Measurements from ENCODE around the gene SMAD3.
A peak's percentile ranks its signal among the peaks of the same experiment; 100 is the strongest.

Gene SMAD3

DNA sequence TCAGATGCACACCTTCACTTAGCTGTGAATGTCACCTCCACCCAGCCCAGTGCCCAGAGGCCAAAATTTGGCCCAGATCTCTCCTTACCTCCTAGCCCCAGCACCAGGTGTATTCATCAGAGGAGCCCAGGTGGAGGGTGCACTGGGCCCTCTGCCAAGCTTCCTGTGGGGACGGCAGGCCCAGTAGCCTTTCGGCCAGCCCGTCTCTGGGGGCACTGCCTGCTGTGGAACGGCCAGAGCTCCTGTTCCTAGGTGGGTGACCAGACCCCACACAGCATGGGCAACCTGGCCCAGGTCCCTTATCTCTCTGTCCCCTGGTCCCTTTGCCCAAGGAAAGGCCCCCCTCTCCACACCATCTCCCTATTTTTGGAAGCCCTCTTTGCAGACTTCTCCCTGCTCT lies 121.3 kb downstream of the SMAD3 start:
- TF ChIP-seq, protein P1, sequence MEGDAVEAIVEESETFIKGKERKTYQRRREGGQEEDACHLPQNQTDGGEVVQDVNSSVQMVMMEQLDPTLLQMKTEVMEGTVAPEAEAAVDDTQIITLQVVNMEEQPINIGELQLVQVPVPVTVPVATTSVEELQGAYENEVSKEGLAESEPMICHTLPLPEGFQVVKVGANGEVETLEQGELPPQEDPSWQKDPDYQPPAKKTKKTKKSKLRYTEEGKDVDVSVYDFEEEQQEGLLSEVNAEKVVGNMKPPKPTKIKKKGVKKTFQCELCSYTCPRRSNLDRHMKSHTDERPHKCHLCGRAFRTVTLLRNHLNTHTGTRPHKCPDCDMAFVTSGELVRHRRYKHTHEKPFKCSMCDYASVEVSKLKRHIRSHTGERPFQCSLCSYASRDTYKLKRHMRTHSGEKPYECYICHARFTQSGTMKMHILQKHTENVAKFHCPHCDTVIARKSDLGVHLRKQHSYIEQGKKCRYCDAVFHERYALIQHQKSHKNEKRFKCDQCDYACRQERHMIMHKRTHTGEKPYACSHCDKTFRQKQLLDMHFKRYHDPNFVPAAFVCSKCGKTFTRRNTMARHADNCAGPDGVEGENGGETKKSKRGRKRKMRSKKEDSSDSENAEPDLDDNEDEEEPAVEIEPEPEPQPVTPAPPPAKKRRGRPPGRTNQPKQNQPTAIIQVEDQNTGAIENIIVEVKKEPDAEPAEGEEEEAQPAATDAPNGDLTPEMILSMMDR (IDR thresholded peaks at IDR 0.05; ENCODE audit: extremely low read depth, insufficient read depth, missing control alignments) = no peak
- in situ Hi-C loops (cut with MboI; ENCODE audit: low pct_unique_long_range_greater_than_20kb, low sequenced_read_pairs, unreplicated experiment) = no loop called here
- DNase-seq (ENCODE audit: low spot score) = no peak

GRCh38 chr15:67187351-67187854 lies 122.0 kb downstream of the SMAD3 start:
- TF ChIP-seq, protein P1 (IDR thresholded peaks at IDR 0.05; ENCODE audit: extremely low read depth, insufficient read depth, missing control alignments) = no peak
- in situ Hi-C loops (cut with MboI; ENCODE audit: low pct_unique_long_range_greater_than_20kb, low sequenced_read_pairs, unreplicated experiment) = no loop called here
- DNase-seq (ENCODE audit: low spot score) = no peak

GRCh38 chr15:67188551-67189218 lies 123.3 kb downstream of the SMAD3 start:
- in situ Hi-C loops (cut with MboI; ENCODE audit: low pct_unique_long_range_greater_than_20kb, low sequenced_read_pairs, unreplicated experiment) = no loop called here
- peak; percentile 6 for DNase-seq (ENCODE audit: low spot score)
- TF ChIP-seq, protein P1 (IDR thresholded peaks at IDR 0.05; ENCODE audit: extremely low read depth, insufficient read depth, missing control alignments) = no peak

GRCh38 chr15:67189326-67190051 lies 124.1 kb downstream of the SMAD3 start:
- TF ChIP-seq, protein P1 (IDR thresholded peaks at IDR 0.05; ENCODE audit: extremely low read depth, insufficient read depth, missing control alignments) = no peak
- in situ Hi-C loops (cut with MboI; ENCODE audit: low pct_unique_long_range_greater_than_20kb, low sequenced_read_pairs, unreplicated experiment) = no loop called here
- peak; percentile 6 for DNase-seq (ENCODE audit: low spot score)

DNA sequence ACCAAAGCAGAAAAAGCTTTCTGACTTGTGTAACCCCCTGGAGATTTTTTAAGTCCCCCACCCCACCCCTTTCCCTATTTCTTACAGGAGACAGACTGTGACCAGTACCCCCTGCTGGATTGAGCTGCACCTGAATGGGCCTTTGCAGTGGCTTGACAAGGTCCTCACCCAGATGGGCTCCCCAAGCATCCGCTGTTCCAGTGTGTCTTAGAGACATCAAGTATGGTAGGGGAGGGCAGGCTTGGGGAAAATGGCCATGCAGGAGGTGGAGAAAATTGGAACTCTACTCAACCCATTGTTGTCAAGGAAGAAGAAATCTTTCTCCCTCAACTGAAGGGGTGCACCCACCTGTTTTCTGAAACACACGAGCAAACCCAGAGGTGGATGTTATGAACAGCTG lies 124.9 kb downstream of the SMAD3 start:
- TF ChIP-seq, protein P1 (IDR thresholded peaks at IDR 0.05; ENCODE audit: extremely low read depth, insufficient read depth, missing control alignments) = no peak
- DNase-seq (ENCODE audit: low spot score) = peak; percentile 9
- in situ Hi-C loops (cut with MboI; ENCODE audit: low pct_unique_long_range_greater_than_20kb, low sequenced_read_pairs, unreplicated experiment) = no loop called here

GRCh38 chr15:67190813-67191212 lies 125.4 kb downstream of the SMAD3 start:
- in situ Hi-C loops (cut with MboI; ENCODE audit: low pct_unique_long_range_greater_than_20kb, low sequenced_read_pairs, unreplicated experiment) = no loop called here
- peak; percentile 3 for DNase-seq (ENCODE audit: low spot score)
- TF ChIP-seq, protein P1 (IDR thresholded peaks at IDR 0.05; ENCODE audit: extremely low read depth, insufficient read depth, missing control alignments) = no peak
